ENCODE results near the gene GNAO1. TPM values are rescaled to one million over a fixed set of nuclear protein-coding genes. Genes with fewer than 3 reads are reported as not detected.

The GNAO1 gene
- total and polyA plus RNA-seq, 4 donors: 34.4 to 331 (median 177) TPM

DNA sequence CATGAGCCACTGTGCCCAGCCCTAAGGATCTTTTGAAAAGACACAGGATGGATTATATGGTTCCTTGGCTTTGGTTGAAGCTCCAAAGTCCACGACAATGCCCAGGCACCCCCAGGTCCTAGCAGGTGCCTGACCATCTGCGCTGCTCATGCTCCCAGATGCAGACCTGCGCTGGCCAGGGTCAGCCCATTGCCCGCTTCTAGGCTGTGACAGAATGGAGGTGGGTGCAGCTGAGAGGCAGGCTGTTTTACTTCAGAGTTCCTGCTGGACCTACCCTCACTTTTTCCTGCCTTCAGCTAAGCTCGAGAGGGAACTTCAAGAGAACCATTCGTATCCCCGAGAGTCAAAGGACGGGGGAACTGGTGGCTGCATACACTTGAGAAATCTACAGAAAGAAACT lies 173.6 kb downstream of the GNAO1 start:
- Histone ChIP-seq H3K4me3 (ENCODE audit: low read depth, low read length) (no peak overlapping the region), H3K4me1 (ENCODE audit: control insufficient read depth, insufficient read depth, low read length) (no peaks in the 10 kb centered on the region), H3K9me3 (ENCODE audit: control insufficient read depth, insufficient read depth, low read length) (no peaks in the 10 kb centered on the region), H3K27me3 (ENCODE audit: control insufficient read depth, insufficient read depth, low read length) (no peaks in the 10 kb centered on the region), H3K27ac (ENCODE audit: low read depth, low read length) (no peak overlapping the region), H3K36me3 (ENCODE audit: control insufficient read depth, insufficient read depth, low read length) (peaks cover 61% of the 10 kb centered on the region)
- DNase-seq (ENCODE audit: low read depth in 4 of 6, low spot score in 6 of 6): no peak
- 92% methylated on average over 8 of the region's 8 CpGs for WGBS (ENCODE audit: insufficient coverage)

DNA sequence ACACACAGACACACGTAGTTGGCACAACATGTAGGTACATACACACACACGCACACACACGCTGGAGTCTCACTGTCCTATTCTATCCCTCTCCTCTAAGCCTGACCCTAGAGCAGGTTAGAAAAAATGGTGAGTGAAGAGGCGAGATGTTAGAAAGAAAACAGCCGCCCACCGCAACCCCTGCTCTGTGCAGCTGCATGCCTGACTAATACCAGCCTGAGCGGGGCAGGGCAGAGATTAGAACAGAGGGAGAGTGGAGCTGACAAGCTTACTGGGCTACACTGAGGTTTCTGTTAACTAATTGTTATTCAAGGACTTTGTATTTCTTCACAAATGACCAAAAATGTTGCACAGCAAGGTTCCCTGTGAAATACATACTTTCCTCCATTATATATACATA lies 174.3 kb downstream of the GNAO1 start:
- DNase-seq (ENCODE audit: low read depth in 4 of 6, low spot score in 6 of 6): no peak
- no peaks in the 10 kb centered on the region for H3K9me3 ChIP-seq (ENCODE audit: control insufficient read depth, insufficient read depth, low read length)
- no peak overlapping the region for H3K27ac ChIP-seq (ENCODE audit: low read depth, low read length)
- no peaks in the 10 kb centered on the region for H3K4me1 ChIP-seq (ENCODE audit: control insufficient read depth, insufficient read depth, low read length)
- 97% methylated on average over 4 of the region's 7 CpGs for WGBS (ENCODE audit: insufficient coverage)
- no peaks in the 10 kb centered on the region for H3K27me3 ChIP-seq (ENCODE audit: control insufficient read depth, insufficient read depth, low read length)
- peaks cover 55% of the 10 kb centered on the region for H3K36me3 ChIP-seq (ENCODE audit: control insufficient read depth, insufficient read depth, low read length)
- H3K4me3 ChIP-seq (ENCODE audit: low read depth, low read length): no peak overlapping the region

DNA sequence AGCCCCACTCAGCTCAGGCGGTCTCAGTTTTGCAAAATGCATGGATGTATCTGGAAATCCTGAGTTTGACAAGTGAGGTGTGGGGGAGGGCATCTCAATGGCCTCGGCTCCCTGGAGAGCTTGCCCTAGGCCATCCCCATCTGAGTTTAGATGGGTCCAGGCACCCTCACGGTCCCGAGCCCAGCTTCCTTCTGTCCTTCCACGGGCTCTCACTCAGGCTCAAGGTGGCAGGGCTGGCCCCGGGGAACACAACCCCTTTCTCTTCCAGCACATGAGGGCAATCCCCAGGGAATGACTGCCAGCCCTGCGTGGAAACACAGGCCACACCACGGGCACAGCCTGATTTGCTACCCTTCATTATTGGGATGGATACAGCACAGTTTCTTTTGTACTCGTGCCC lies 175.7 kb downstream of the GNAO1 start:
- Histone ChIP-seq H3K36me3 (ENCODE audit: control insufficient read depth, insufficient read depth, low read length) (peaks cover 50% of the 10 kb centered on the region), H3K4me3 (ENCODE audit: low read depth, low read length) (no peak overlapping the region), H3K27me3 (ENCODE audit: control insufficient read depth, insufficient read depth, low read length) (no peaks in the 10 kb centered on the region), H3K27ac (ENCODE audit: low read depth, low read length) (no peak overlapping the region), H3K9me3 (ENCODE audit: control insufficient read depth, insufficient read depth, low read length) (no peaks in the 10 kb centered on the region), H3K4me1 (ENCODE audit: control insufficient read depth, insufficient read depth, low read length) (peaks cover 3% of the 10 kb centered on the region)
- 88% methylated on average over 7 of the region's 9 CpGs for WGBS (ENCODE audit: insufficient coverage)
- no peak for DNase-seq (ENCODE audit: low read depth in 4 of 6, low spot score in 6 of 6)

DNA sequence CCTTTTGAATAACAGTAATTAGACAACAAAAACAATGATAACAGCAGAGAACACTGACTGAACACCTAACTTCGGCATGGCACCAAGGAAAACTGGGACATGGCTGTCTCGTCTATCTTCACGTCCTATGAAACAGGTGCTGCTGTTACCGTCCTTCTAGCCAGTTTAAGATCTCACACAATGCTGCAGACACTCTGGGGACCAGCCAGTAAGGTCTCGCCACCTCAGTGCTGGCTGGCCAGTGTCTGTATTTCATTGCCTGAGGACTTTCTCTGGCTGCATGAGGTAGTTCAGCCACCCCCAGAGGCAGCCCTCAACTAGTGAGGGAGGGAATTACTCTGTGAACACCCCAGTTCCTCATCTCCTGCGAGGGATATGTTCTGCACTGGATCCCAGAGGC lies 176.5 kb downstream of the GNAO1 start:
- Histone ChIP-seq H3K9me3 (ENCODE audit: control insufficient read depth, insufficient read depth, low read length) (no peaks in the 10 kb centered on the region), H3K27me3 (ENCODE audit: control insufficient read depth, insufficient read depth, low read length) (no peaks in the 10 kb centered on the region), H3K4me1 (ENCODE audit: control insufficient read depth, insufficient read depth, low read length) (peaks cover 3% of the 10 kb centered on the region), H3K4me3 (ENCODE audit: low read depth, low read length) (no peak overlapping the region), H3K27ac (ENCODE audit: low read depth, low read length) (no peak overlapping the region), H3K36me3 (ENCODE audit: control insufficient read depth, insufficient read depth, low read length) (peaks cover 42% of the 10 kb centered on the region)
- DNase-seq (ENCODE audit: low read depth in 4 of 6, low spot score in 6 of 6): no peak
- 92% methylated on average over 5 of the region's 6 CpGs for WGBS (ENCODE audit: insufficient coverage)

DNA sequence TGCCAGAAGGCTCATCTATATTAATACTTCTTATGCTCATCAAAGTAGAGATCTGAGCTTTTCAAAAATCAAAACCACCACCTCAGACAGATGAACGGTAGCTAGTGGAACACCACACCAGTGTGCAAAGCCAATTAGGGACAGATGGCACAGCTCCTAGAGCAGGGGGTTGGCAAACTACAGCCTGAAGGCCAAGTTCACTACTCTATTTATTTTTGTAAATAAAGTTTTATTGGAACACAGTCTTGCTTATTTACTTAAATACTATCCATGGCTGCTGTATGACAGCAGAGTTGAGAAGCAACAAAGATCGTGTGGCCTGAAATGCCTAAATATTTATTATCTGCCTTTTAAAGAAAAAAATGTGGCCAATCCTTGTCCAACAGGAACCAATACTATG lies 177.3 kb downstream of the GNAO1 start:
- WGBS (ENCODE audit: insufficient coverage): 80% methylated on average over 1 of the region's 2 CpGs

DNA sequence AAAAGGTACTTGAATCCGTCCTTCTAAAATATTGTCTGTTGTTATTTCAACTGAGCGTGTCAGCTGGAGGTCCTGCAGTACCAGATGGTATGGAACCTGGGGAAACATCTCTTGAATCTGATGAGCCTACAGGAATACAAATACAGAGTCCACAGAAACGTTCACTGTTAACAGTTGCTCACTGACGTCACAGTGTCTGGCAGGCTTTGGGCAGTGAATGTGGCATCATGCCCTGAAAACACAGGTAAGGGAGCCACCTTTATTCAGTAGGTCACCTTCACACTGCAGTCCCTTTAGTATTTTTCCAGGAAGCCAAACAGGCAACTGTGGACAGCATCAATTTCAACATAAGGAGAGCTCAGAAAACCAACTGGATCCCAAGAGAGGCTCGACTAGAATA lies 177.9 kb downstream of the GNAO1 start:
- Histone ChIP-seq H3K9me3 (ENCODE audit: control insufficient read depth, insufficient read depth, low read length) (no peaks in the 10 kb centered on the region), H3K27me3 (ENCODE audit: control insufficient read depth, insufficient read depth, low read length) (no peaks in the 10 kb centered on the region), H3K36me3 (ENCODE audit: control insufficient read depth, insufficient read depth, low read length) (peaks cover 29% of the 10 kb centered on the region), H3K4me3 (ENCODE audit: low read depth, low read length) (no peak overlapping the region), H3K4me1 (ENCODE audit: control insufficient read depth, insufficient read depth, low read length) (peaks cover 3% of the 10 kb centered on the region), H3K27ac (ENCODE audit: low read depth, low read length) (no peak overlapping the region)
- no peak for DNase-seq (ENCODE audit: low read depth in 4 of 6, low spot score in 6 of 6)
- 65% methylated on average over 3 of the region's 5 CpGs for WGBS (ENCODE audit: insufficient coverage)

More for the DNA sequence above, 177.3 kb downstream of the GNAO1 start:
- Histone ChIP-seq H3K4me1 (ENCODE audit: control insufficient read depth, insufficient read depth, low read length) (peaks cover 3% of the 10 kb centered on the region), H3K27me3 (ENCODE audit: control insufficient read depth, insufficient read depth, low read length) (no peaks in the 10 kb centered on the region), H3K27ac (ENCODE audit: low read depth, low read length) (no peak overlapping the region), H3K9me3 (ENCODE audit: control insufficient read depth, insufficient read depth, low read length) (no peaks in the 10 kb centered on the region), H3K36me3 (ENCODE audit: control insufficient read depth, insufficient read depth, low read length) (peaks cover 35% of the 10 kb centered on the region), H3K4me3 (ENCODE audit: low read depth, low read length) (no peak overlapping the region)
- DNase-seq (ENCODE audit: low read depth in 4 of 6, low spot score in 6 of 6): no peak

DNA sequence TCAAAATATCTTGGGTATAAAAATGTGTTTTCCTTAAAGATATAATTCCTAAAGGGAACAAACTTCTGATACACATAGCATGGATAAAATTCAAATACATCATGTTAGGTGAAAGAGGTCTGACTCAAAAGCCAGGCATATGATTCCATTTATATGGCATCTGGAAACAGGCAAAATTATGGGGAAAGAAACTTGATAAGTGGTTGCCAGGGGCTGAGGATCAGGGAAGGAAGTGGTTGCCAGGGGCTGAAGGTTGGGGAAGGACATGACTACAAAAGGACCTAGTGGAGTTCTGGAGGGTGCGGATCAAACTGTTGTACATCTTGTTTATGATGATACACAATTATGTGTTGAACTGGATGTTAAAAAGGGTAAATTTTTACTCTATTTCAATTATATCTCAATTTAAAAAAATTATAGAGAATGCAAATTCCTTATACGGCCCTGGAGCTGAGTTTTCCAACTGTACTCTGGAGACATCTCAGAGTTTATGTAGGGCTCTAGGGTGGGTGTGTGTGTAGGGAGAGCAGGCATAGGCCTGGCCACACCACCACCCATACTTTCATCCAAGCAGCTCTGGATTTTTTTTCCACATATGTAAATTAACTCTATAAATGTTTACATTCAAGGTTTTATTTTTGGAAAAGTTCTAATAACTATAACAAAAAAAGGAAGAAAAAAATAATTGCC lies 179.0 kb downstream of the GNAO1 start:
- WGBS (ENCODE audit: insufficient coverage): no CpG with 5 or more reads among the region's 2 CpGs
- DNase-seq (ENCODE audit: low read depth in 4 of 6, low spot score in 6 of 6): no peak
- H3K4me3 ChIP-seq (ENCODE audit: low read depth, low read length): no peak overlapping the region
- H3K36me3 ChIP-seq (ENCODE audit: control insufficient read depth, insufficient read depth, low read length): peaks cover 23% of the 10 kb centered on the region
- no peak overlapping the region for H3K27ac ChIP-seq (ENCODE audit: low read depth, low read length)
- peaks cover 3% of the 10 kb centered on the region for H3K4me1 ChIP-seq (ENCODE audit: control insufficient read depth, insufficient read depth, low read length)
- H3K27me3 ChIP-seq (ENCODE audit: control insufficient read depth, insufficient read depth, low read length): no peaks in the 10 kb centered on the region
- no peaks in the 10 kb centered on the region for H3K9me3 ChIP-seq (ENCODE audit: control insufficient read depth, insufficient read depth, low read length)

DNA sequence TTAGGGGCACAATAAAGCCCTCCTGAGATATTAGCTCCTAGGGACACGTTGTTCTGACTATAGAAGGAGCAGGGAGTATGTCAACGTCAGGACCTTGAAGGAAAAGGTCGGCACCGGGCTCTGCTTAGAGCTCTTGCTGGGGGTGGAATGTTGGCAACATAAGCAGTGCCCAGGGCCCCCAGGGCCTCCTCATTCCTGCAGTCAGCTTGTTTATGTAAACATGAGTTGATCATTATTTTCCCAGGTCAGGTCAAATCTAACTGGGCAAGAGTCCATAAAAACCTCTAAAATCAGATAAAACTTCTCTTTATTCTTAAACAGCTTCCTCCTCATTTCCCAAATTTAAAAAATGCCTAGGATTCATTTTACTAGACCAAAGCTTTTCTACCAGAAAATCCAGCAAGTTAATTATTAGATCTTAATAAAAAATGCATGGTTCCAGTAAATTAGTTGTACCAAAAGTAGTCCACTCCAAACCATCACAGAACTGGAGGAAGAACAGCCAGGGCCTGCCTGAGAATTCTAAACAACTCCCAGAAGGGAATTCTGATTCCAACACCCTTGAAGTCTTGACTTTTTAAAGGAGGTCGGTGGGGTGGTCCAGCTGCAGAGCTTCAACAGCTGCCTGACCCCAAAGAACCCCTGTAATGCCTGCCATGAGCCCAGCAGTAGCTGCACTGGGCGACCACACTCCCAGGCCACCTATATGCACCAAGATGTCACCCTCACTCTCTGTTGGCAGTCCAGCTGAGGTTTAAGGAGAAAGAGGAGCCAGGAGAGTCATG lies 179.8 kb downstream of the GNAO1 start:
- H3K27ac ChIP-seq (ENCODE audit: low read depth, low read length): no peak overlapping the region

DNA sequence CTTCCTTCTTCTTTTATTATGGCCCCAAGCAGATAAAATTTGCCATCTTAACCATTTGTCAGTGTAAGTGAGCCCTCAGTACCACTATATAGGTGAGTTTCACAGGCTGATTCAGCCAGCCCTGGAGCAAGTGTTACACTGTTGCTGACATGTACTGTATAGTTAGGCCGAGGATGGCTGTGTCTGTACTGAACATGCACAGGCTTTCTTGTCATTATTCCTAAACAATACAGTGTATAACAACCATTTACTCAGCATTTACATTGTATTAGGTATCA lies 180.3 kb downstream of the GNAO1 start:
- Histone ChIP-seq H3K4me3 (ENCODE audit: low read depth, low read length) (no peak overlapping the region), H3K36me3 (ENCODE audit: control insufficient read depth, insufficient read depth, low read length) (peaks cover 16% of the 10 kb centered on the region), H3K27me3 (ENCODE audit: control insufficient read depth, insufficient read depth, low read length) (no peaks in the 10 kb centered on the region), H3K4me1 (ENCODE audit: control insufficient read depth, insufficient read depth, low read length) (peaks cover 3% of the 10 kb centered on the region), H3K9me3 (ENCODE audit: control insufficient read depth, insufficient read depth, low read length) (no peaks in the 10 kb centered on the region), H3K27ac (ENCODE audit: low read depth, low read length) (no peak overlapping the region)
- no CpG with 5 or more reads among the region's 1 CpG for WGBS (ENCODE audit: insufficient coverage)
- no peak for DNase-seq (ENCODE audit: low read depth in 4 of 6, low spot score in 6 of 6)

More for the DNA sequence above, 179.8 kb downstream of the GNAO1 start:
- no peaks in the 10 kb centered on the region for H3K9me3 ChIP-seq (ENCODE audit: control insufficient read depth, insufficient read depth, low read length)
- no peak overlapping the region for H3K4me3 ChIP-seq (ENCODE audit: low read depth, low read length)
- no peak for DNase-seq (ENCODE audit: low read depth in 4 of 6, low spot score in 6 of 6)
- peaks cover 3% of the 10 kb centered on the region for H3K4me1 ChIP-seq (ENCODE audit: control insufficient read depth, insufficient read depth, low read length)
- peaks cover 20% of the 10 kb centered on the region for H3K36me3 ChIP-seq (ENCODE audit: control insufficient read depth, insufficient read depth, low read length)
- 62% methylated on average over 6 of the region's 6 CpGs for WGBS (ENCODE audit: insufficient coverage)
- no peaks in the 10 kb centered on the region for H3K27me3 ChIP-seq (ENCODE audit: control insufficient read depth, insufficient read depth, low read length)

All from spinal cord (tissue), 10 donors.